ENCODE measurements around the gene KIAA0825.
"Not testable (repeated sequence)": the region's sequence is repeated elsewhere in the genome, so short reads cannot be mapped to it uniquely, and the experiment has no call there.

The KIAA0825 gene

GRCh38 chr5:94170158-94170557 lies 448.2 kb downstream of the KIAA0825 start:
- not testable (repeated sequence) for DNase-seq

DNA sequence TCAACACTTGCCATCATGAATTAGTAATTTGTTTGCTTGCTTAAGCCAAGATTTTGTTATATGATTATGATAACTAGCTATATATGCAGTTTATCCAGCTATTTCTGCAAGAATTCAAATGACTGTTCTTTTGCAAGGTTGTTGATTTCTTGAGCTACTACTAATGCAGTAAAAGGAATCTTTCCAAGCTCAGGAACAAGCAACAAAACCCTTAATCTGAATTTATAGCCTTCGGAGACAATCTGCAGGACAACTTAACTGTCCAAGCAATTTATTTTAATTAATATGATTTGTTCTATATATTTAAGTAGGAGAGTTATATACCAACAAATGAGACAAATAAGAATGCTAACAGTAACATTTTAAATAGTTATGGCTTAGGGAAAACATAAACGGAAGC lies 450.3 kb downstream of the KIAA0825 start:
- no peak for DNase-seq

DNA sequence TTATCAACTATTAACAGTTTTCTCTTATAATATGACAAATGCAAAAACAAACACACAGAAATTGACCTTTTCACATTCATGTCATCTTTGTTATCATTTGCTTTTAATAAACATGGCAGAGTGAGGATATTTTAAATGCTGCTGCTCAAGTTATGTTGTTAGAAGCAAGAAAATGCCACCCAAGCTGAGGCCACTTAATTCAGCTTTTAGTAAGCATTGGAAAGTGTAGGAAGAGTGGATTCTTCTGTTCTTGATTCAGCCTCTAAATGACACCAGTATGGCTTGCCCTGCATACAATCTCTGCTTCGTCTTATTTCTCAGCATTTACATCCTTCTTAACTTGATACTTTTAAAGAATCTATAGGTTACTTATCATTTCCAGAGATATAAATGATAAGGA lies 456.6 kb downstream of the KIAA0825 start:
- DNase-seq, result no peak

DNA sequence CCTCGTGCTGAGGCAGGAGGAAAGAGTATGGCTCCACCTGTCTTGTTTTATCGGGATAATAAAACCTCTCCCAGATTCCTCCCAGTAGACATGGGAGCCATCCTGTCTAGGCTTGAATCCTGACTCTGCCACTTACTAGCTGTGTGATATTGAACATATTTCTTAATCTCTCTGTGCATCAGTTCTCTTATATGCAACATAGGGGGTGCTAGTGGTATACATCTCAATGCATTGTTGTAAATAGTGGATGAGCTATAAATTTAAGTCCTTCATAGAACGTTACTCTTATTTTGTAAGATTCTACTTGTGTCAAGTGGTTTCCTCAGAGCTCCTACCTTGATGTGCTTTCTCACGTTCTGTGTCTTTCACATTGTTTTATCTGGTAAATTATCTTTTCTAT lies 459.3 kb downstream of the KIAA0825 start:
- no peak for DNase-seq

GRCh38 chr5:94157704-94158539 lies 460.5 kb downstream of the KIAA0825 start:
- no peak for DNase-seq

DNA sequence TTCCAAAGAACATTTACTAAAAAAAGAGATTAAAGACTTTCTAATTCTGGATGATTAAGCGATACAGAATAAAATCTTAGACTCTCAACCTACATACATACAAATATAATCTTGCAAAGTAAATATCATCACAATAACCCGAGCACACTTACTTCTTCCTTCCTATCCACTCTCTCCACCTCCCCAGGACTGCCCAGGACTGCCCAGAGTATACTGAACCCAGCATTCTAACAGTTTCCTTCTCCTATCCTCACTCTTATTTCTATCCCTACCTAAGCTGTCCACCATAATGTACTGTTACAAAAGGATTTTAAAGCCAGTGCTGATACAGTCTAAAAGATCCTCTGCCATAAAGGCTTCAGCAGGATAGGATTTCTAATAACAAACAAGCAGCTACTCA lies 463.7 kb downstream of the KIAA0825 start:
- no peak for DNase-seq

- no peak for DNase-seq
These were observed 464.5 kb downstream of the KIAA0825 start for GRCh38 chr5:94153736-94154450.

DNA sequence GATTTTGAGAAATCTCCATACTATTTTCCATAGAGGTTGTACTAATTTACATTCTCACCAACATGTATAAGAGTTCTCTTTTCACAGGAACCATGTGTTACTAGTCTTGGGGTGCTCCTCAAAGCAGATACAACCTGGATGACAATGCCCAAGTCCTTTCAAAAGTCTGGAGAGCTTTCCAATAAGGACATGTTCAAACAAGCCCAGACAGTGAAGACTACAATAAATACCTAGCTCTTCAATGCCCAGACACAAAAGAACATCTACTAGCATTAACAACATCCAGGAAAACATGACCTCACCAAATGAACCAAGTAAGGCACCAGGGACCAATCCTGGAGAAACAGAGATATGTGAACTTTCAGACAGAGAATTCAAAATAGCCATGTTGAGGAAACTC lies 474.8 kb downstream of the KIAA0825 start:
- DNase-seq, result not testable (repeated sequence)

- no peak for DNase-seq
These were observed 478.1 kb downstream of the KIAA0825 start for GRCh38 chr5:94140300-94140699.

GRCh38 chr5:94130077-94130476 lies 488.3 kb downstream of the KIAA0825 start:
- no peak for DNase-seq

GRCh38 chr5:94125107-94125506 lies 493.3 kb downstream of the KIAA0825 start:
- no peak for DNase-seq

DNA sequence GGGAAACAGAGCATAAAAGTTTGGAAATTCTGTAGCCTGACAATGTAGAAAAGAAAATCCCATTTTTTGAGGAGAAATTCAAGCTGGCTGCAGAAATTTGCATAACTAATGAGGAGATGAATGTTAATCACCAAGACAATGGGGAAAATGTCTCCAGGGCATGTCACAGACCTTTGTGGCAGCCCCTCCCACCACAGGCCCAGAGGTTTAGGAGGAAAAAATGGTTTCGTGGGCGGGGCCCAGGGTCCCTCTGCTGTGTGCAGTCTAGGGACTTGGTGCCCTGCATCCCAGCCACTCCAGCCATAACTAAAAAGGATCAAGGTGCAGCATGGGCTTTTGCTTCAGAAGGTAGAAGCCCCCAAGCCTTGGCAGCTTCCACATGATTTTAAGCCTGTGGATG lies 502.1 kb downstream of the KIAA0825 start:
- not testable (repeated sequence) for DNase-seq

GRCh38 chr5:94113087-94113486 lies 505.3 kb downstream of the KIAA0825 start:
- no peak for DNase-seq

DNA sequence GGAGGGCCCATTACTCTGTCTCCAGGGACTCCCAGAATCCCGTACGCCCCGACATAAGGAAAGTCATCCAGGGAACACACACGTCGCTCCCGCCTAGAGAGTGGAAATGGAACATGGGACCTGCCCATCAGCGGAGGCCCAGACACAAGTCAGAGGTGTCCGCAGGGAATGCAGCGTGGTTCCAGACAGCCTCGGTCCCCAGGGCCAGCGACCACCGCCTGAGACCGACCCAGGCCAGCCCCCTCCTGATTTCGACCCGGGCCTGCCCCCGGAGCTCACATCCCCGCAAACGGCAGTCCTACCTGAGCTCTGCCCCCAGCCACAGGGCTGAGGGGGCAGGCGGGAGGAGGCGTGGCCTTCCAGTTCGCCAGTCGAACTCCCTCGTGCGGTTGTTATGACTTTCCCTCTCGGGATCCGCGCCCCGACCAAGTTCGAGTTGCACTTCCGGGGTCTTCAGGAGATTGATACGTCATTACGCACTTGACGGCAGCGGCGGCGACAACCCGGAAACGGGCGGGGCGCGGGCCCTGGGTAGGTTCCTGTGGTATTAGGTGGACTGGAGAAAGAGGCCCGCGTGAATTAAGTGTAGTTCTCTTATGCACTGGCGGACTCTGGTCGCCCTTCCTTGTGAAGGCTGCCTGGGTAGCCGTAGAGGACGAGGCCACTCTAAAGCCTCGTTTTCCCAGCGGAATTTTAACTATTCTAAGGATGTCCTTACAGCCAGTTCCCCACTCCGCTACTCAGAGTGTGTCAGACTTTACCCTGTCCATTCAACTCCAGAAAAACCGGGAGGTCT lies 507.0 kb downstream of the KIAA0825 start:
- peak; percentile 93 to 94 for DNase-seq

DNA sequence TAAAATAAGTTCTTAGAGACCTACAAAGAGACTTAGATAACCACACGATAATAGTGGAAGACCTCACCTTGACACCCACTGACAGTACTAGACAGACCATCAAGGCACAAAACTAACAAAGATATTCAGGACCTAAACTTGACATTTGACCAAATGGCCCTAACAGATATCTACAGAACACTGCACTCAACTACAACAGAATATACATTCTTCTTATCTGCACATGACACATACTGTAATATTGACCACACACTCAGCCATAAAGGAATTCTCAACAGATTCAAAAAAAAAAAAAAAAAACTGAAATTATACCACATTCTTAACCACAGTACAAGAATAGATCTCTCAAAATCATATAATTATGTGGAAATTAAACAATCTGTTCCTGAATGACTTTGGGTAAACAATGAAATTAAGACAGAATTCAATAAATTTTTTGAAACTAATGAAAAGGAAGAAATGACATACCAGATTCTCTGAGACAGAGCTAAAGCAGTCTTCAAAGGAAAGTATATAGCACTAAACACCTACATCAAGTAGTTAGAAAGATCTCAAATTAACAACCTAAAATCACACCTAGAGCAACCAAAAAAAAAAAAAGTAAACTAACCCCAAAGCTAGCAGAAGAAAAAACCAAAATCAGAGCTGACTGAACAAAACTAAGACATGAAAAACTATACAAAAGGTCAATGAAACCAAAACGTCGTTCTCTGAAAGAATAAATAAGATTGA lies 514.7 kb downstream of the KIAA0825 start:
- no peak for DNase-seq

All from activated T-cell treated with anti-CD3 and anti-CD28 coated beads, Interleukin-2, amount 50 U/mL, for 48 hours (primary cell).